Mononuclear cell (primary cell): Measurements from ENCODE around the gene MAPRE2. TPM values are rescaled to one million over a fixed set of nuclear protein-coding genes. Genes with fewer than 3 reads are reported as not detected.

Experiments
- H3K27me3 ChIP-seq: 2 replicates; pipeline ENCODE4 v1.6.0; 2011; ENCODE audit warnings: low read length, control low read depth; ENCODE audit not compliant: insufficient read depth
- H3K4me1 ChIP-seq: 2 replicates; pipeline ENCODE4 v1.5.1; 2011; ENCODE audit warnings: mild to moderate bottlenecking, low read length, control low read depth; ENCODE audit not compliant: insufficient read depth
- H3K4me3 ChIP-seq: 2 replicates; pipeline ENCODE4 v1.5.1; 2011; ENCODE audit warnings: mild to moderate bottlenecking, low read length, moderate library complexity
- H3K9me3 ChIP-seq: 2 replicates; pipeline ENCODE4 v1.5.1; 2011; ENCODE audit warnings: low read depth, mild to moderate bottlenecking, control low read depth, low read length
- total RNA-seq: library from RNA; depleted of rRNA; stranded (reverse); fragments of >200 nt; gene quantifications from one replicate; pipeline ENCODE4 v1.2.3, GENCODE V29; 2012

Gene MAPRE2
- total RNA-seq = 87.4 TPM

DNA sequence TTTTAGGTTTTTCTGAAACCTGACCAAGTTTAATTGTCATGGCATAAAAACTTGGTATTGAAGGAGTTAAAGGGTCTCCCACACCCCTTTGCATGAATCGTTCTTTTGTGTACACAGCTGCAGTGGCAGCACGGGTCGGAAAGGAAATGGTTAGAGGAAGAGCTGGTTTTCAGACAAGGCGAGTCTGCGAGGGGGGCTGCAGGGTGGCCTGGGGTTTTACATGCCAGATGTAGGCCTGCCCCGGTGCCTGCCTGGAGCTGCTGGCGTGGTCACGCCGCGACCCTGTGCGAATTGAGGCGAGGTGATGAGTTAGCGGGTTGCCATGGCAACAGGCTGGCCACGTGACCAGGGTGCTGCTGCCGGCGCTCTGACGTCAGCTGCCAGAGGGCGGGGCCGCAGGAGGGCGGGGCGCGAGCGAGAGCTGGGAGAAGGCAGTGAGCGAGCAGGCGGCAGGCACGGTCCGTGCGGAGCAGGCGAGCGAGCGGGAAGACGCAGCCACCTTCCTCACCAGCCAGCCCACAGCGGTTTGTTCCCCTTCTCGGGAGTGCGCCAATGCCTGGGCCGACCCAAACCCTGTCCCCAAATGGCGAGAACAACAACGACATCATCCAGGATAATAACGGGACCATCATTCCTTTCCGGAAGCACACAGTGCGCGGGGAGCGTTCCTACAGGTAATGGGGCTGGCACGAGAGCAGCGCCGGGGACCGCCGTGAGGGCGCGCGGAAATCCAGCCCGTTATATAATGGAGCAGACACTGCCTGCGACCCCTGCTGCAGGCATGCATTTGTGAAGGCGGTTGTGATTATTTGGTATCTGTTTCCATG, at the start of gene MAPRE2:
TSS of gene MAPRE2 (plus strand) at position 426 of the 827 bp plus-strand sequence. CDS start at position 553, 127 bp downstream.
- Histone ChIP-seq H3K4me3 (peak within 1 kb of the TSS; percentile 96), H3K27me3 (no peaks in the 10 kb centered on the region), H3K4me1 (peaks cover 85% of the 10 kb centered on the region), H3K9me3 (no peaks in the 10 kb centered on the region)

DNA sequence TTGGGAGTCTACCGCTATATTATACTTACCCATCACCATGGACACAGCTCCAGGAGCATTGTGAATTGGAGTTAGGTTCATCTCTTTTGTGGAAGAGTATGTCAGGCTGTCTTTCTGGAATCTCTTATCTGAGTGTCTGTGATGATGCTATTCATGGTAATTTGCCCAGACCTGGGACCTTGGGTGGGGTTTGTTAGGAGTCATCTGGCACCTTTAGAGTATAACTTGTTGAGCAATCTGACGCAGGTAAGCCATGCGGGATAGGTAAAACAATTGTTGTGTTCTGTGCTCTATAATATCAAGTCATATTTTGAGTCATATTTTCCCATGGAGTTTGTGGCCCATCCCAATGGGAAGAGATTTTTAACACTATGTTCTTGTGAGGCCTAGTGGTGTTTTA, 49.7 kb upstream of the MAPRE2 start:
- Histone ChIP-seq H3K27me3 (no peaks in the 10 kb centered on the region), H3K9me3 (no peaks in the 10 kb centered on the region), H3K4me3 (no peak overlapping the region), H3K4me1 (peaks cover 17% of the 10 kb centered on the region)

DNA sequence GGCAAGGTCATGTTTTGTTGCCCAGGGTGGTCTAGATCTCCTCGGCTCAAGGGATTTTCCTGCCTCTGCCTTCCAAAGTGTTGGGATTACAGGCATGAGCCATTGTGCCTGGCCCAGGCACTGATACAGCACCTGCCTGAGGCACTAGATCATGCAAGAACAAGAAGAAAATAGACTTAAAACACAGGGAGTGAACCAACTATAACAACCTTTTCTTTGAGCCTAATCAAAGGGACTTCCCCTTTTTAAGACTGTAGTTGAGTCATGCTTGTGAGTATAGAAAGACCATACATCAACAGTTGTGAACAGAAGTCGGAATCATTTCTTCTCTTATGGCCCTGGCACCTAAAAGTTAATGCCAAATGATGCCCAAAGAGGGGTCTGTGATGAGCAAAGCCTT, 47.9 kb upstream of the MAPRE2 start:
- no peaks in the 10 kb centered on the region for H3K27me3 ChIP-seq
- H3K4me1 ChIP-seq = peaks cover 16% of the 10 kb centered on the region
- H3K9me3 ChIP-seq = no peaks in the 10 kb centered on the region
- no peak overlapping the region for H3K4me3 ChIP-seq

DNA sequence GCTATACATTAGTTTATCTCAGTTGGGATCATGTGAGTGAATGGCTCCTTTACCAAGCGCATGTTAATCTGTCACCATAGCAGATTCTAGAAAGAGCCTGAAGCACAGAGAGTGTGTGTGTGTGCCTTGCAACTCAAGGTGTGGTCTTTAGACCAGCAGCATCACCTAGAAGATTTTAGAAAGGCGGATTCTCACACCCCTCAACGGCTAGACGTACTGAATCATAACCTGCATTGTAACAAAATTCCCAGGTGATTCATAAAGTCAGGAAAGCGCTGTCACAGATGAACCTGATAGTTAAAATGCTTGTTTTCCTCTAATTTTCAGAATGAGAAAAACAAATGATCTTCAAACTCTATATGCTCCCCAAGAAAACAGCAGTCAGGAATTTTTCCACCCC, 45.5 kb upstream of the MAPRE2 start:
- no peaks in the 10 kb centered on the region for H3K27me3 ChIP-seq
- H3K4me3 ChIP-seq = no peak overlapping the region
- H3K4me1 ChIP-seq = no peaks in the 10 kb centered on the region
- no peaks in the 10 kb centered on the region for H3K9me3 ChIP-seq

DNA sequence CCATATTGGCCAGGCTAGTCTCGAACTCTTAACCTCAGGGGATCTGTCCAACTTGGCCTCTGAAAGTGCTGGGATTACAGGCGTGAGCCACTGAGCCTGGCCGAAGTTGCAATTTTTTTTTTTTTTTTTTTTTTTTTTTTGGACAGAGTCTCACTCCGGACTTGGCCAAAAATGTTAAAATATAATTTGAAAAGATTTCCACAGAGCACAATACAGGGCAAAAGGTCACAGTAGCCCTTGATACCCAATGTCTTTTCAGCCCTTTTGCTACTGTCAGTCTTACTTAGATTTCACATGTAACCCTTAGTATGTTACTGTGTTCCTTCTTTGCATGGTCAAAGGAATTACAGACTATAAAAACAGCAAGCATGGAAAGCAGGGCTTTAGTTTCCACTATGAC, 42.6 kb upstream of the MAPRE2 start:
- no peaks in the 10 kb centered on the region for H3K9me3 ChIP-seq
- no peak overlapping the region for H3K4me3 ChIP-seq

DNA sequence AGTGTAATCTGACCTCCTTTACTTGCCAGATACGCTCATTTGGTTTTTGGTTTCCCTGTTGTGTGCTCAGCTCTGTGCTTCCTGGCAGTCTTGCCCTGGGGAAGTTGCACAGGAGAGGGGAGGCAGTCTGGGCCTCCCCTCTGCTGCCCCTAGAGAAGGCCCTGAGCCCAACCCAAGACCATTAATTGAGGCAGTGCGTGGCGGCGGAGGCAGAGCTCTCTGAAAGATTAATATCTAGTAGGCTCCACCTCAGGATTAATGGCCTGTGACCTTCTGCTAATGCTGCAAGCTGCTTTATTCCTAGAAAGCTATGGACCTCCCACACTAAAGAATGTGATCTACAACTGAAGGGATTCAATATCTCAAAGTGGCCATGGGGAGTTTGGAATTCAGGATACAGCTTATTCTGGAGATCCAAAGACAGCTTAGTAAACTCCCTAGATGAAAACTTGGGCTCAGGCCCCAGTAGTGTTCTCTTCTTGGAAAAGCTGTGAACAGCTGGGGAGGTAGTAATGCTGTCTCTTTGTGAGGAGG, 41.4 kb upstream of the MAPRE2 start:
- no peaks in the 10 kb centered on the region for H3K4me1 ChIP-seq
- H3K9me3 ChIP-seq = no peaks in the 10 kb centered on the region
- no peaks in the 10 kb centered on the region for H3K27me3 ChIP-seq
- no peak overlapping the region for H3K4me3 ChIP-seq

More for the DNA sequence above, 42.6 kb upstream of the MAPRE2 start:
- Histone ChIP-seq H3K27me3 (no peaks in the 10 kb centered on the region), H3K4me1 (no peaks in the 10 kb centered on the region)

DNA sequence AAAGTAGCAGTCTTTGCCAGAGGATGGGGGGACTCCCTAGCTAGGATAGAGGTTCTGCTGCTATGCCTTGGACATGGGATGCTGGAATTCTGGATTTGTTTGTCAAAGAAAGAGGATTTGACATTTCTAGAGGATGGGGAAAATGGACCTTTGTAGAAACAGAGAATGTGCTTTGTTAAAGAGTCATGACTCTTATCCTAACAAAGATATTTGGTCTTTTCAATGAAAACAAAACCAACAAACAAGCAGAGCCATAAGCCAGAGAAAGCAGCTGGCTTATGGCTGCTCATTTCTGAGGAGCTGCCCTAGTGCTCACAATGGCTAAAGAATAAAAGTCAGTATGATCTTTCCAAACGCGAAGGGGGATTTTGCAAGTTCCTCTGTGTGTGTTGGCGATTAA, 40.8 kb upstream of the MAPRE2 start:
- Histone ChIP-seq H3K4me3 (no peak overlapping the region), H3K9me3 (no peaks in the 10 kb centered on the region), H3K4me1 (no peaks in the 10 kb centered on the region), H3K27me3 (no peaks in the 10 kb centered on the region)

DNA sequence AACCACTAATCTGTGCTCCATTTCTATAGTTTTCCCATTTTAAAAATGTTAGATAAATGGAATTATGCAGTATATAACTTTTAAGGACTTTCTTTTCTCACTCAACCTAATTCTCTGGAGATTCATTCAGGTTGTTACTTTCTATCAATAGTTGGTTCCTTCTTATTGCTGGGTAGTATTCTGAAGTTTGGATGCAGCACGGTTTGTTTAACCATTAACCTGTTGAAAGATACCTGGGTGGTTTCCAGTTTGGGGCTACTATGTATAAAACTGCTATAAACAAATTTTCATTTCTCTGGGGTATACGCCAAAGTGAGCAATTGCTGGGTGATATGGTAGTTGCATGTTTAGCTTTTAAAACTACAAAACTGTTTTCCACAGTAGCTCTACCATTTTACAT, 39.1 kb upstream of the MAPRE2 start:
- H3K27me3 ChIP-seq = no peaks in the 10 kb centered on the region
- no peaks in the 10 kb centered on the region for H3K4me1 ChIP-seq
- no peaks in the 10 kb centered on the region for H3K9me3 ChIP-seq
- H3K4me3 ChIP-seq = no peak overlapping the region

DNA sequence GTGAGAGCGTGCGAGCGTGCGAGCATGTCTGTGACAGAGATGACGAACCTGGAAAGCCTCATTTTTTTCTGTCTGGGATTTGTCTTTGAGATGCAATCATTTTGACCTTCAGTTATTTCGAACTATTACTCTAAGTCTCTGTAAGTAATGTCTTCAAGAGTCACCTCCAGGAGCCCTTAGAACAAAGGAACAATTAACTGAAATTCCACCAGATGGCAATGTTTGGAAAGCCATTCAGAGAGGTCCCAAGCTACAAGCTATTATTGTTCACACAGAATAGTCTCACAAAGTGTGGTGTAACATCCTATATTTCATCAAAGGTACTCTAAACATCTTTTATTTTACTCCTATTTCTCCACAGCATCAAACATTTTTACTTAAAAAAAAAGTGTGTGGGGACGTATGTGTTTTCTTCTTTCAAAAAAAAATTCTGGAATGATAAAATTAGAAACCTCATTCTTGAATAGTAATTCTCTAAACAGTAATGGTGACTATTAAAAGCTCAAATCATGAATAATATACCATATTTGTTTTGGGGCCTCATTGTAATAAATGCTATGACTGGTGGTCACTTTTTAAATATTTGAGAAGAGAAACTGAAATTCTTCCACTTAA, 35.1 kb upstream of the MAPRE2 start:
- no peaks in the 10 kb centered on the region for H3K4me1 ChIP-seq
- no peaks in the 10 kb centered on the region for H3K9me3 ChIP-seq
- H3K4me3 ChIP-seq = no peak overlapping the region
- H3K27me3 ChIP-seq = no peaks in the 10 kb centered on the region

DNA sequence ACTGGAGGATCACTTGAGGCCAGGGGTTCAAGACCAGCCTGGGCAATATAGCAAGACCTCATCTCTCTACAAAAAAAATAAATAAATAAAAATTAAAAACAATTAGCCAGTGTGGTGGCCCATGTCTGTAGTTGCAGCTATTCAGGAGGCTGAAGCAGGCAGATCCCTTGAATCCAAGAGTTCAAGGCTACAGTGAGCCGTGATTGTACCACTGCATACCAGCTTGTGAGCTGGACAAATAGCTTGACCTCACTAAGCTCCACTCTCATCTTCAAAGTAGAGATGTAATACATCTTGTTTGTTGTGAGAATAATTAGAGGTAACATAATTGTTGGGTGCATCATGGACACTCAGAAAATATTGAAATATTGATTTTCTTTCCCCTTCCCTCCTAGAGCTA, 31.1 kb upstream of the MAPRE2 start:
- H3K4me1 ChIP-seq = no peaks in the 10 kb centered on the region
- no peak overlapping the region for H3K4me3 ChIP-seq
- no peaks in the 10 kb centered on the region for H3K27me3 ChIP-seq
- no peaks in the 10 kb centered on the region for H3K9me3 ChIP-seq

DNA sequence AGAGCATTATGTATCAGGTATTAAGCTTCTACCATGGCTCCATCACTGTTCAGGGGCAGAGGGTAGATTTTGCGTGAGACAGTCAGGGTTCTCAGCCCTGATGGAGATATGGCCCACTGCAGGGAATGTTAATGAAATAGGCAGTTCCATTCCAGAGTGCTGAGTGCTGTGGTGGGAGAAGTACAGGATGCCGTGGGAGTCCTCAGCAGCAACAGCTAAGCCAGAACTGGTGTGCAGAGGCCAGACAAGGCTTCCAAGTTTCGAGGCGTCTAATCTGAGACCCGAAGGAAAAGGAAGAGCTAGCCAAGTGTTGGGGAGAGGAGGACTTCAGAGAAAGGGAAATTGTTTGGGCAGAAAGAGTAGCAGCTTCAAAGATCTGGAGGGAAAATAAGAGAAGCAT, 30.2 kb upstream of the MAPRE2 start:
- Histone ChIP-seq H3K4me1 (no peaks in the 10 kb centered on the region), H3K27me3 (no peaks in the 10 kb centered on the region), H3K9me3 (no peaks in the 10 kb centered on the region), H3K4me3 (no peak overlapping the region)

DNA sequence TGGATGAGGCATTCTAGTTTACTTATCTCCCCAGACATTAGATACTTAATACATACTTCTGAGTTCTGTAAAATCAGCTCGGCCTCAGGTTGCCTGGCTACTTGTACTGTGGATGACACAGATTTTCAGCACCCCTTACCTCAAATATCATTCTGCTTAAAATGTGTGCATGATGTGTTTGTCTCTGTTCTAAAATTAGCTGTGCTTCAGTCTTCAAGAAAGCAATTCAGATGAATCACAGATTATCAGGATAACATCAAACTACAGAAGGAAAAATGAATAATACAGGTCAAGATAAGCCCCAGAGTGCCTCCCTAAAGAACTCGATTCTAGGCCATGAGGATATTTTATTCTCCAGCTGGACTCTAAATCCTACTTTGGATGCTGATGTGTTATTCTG, 21.3 kb upstream of the MAPRE2 start:
- no peaks in the 10 kb centered on the region for H3K9me3 ChIP-seq
- no peaks in the 10 kb centered on the region for H3K27me3 ChIP-seq
- H3K4me3 ChIP-seq = no peak overlapping the region
- H3K4me1 ChIP-seq = no peaks in the 10 kb centered on the region

DNA sequence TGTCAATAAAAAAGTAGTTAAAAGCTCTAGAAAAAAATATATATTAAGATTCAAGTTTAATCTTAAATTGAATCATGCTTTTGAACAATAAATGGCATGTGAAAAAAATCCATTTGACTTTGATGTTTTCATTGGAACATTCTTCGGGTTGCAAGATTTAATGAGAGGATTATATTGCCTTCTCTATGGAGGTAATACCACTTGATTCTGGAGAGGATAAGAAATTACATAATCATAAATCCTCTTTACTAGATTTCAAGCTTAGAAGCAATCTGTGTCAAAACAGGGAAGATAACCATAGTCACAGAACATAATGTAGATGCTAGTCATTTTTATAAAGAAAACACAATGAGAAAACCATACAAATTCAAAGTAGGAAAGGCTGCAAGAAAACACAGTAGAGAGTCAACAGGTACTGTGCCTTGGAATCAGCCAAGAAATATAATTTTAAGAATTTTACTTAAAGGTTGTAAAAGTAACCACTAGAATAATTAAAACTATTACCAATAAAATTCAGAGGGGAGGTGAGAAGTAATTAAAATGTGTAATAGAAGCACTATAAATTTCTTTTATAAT, 18.7 kb upstream of the MAPRE2 start:
- Histone ChIP-seq H3K4me3 (no peak overlapping the region), H3K9me3 (no peaks in the 10 kb centered on the region), H3K4me1 (peaks cover 4% of the 10 kb centered on the region), H3K27me3 (no peaks in the 10 kb centered on the region)

DNA sequence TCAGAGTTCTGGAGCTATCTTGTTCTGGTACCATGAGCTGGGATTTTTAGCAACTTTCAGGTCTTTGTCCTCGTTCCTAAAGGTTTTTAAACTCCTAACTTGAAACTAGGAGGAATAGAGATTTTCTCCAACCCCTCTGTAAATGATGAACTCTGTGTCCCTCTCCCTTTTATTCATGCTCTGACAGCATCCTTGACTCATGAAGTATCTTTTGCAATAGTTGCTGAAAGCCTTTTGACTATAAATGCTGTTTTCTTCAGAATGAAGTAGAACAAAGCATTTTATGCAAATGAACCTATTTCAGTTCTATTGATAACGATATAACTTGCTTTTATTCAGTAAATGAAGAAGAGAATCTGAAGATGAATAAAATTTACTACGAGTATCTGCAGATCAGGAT, 17.0 kb upstream of the MAPRE2 start:
- Histone ChIP-seq H3K9me3 (no peaks in the 10 kb centered on the region), H3K27me3 (no peaks in the 10 kb centered on the region), H3K4me3 (no peak overlapping the region)

DNA sequence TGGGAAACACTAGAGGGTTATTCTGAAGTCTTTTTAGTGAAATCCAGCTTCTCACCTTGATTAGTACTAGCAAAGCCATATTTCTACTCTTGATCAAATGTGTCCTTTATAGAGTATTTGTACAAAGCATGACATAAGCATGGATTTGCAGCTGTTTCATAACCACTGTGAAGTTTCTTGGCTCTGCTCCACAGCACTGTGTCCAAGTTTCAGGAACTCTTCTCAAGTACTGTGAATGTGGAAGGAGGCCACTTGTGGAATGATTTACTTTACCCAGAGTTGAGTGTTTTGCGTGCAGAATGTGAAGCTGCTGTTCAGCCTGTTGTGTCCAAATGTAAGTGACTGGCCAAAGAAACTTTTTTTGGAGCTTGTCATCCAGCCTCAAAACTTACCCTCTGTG, 16.2 kb upstream of the MAPRE2 start:
- H3K4me3 ChIP-seq = no peak overlapping the region
- H3K9me3 ChIP-seq = no peaks in the 10 kb centered on the region
- H3K27me3 ChIP-seq = no peaks in the 10 kb centered on the region
- peaks cover 11% of the 10 kb centered on the region for H3K4me1 ChIP-seq

More for the DNA sequence above, 17.0 kb upstream of the MAPRE2 start:
- H3K4me1 ChIP-seq = peaks cover 6% of the 10 kb centered on the region
